Esophagus squamous epithelium (tissue), 4 donors: Measurements from ENCODE around the gene RAB13.

Experiments
- CTCF ChIP-seq, 6 experiments: fragments of 450-650 bp in 4 of 6; fragments of 200-600 bp in 2 of 6; sonication (generic) in 2 of 6; IDR thresholded peaks; one replicate each; pipeline ENCODE4 v1.5.1; 2016 to 2019; ENCODE audit warnings: antibody characterized with exemption in 6 of 6, mild to moderate bottlenecking in 4 of 6, moderate library complexity in 4 of 6
- POLR2A ChIP-seq, 4 donors: fragments of 450-650 bp; IDR thresholded peaks; one replicate each; pipeline ENCODE4 v1.6.1; 2017; ENCODE audit warnings: antibody characterized with exemption in 4 of 4, mild to moderate bottlenecking in 4 of 4, moderate library complexity in 3 of 4

GRCh38 chr1:153951183-153951582 is 35.0 kb downstream of the RAB13 start:
- no peak for TF ChIP-seq POLR2A (IDR thresholded peaks at IDR 0.05)
- TF ChIP-seq CTCF (IDR thresholded peaks at IDR 0.05), result no peak
